ENCODE measurements around the gene NEUROG1. TPM values are rescaled to one million over a fixed set of nuclear protein-coding genes. Genes with fewer than 3 reads are reported as not detected.
"Not testable (repeated sequence)": the region's sequence is repeated elsewhere in the genome, so short reads cannot be mapped to it uniquely, and the experiment has no call there.

Gene NEUROG1
- polyA plus RNA-seq, 1 donor from 2014 or later, result not detected

GRCh38 chr5:135533334-135533733 is 2.4 kb downstream of the NEUROG1 start:
- Histone ChIP-seq H3K36me3 (ENCODE audit: insufficient read depth, low read length) (no peaks in the 10 kb centered on the region), H2AFZ (ENCODE audit: low read depth, low read length) (no peak overlapping the region), H3K9ac (ENCODE audit: low read length) (no peak overlapping the region), H3K79me2 (replicated peaks; ENCODE audit: insufficient read depth, low read length) (no peaks in the 10 kb centered on the region), H3K27me3 (ENCODE audit: insufficient read depth, low read depth, low read length) (peaks cover 75% of the 10 kb centered on the region), H3K27ac (ENCODE audit: low read length) (no peak overlapping the region), H3K9me3 (ENCODE audit: low read length) (no peaks in the 10 kb centered on the region), H3K4me2 (ENCODE audit: low read length) (no peak overlapping the region), H3K9me2 (ENCODE audit: insufficient read depth, low read length) (no peaks in the 10 kb centered on the region), H4K20me1 (ENCODE audit: insufficient read depth) (no peaks in the 10 kb centered on the region), H3F3A (ENCODE audit: insufficient read depth, low read length, poor library complexity, severe bottlenecking) (peaks cover 5% of the 10 kb centered on the region), H3K4me3 (ENCODE audit: low read length) (no peak overlapping the region)
- TF ChIP-seq RAD21 (conservative IDR thresholded peaks at IDR 0.05) (no peak), POLR2AphosphoS5 (IDR thresholded peaks at IDR 0.05) (no peak), SMC3 (conservative IDR thresholded peaks at IDR 0.05; ENCODE audit: poor library complexity) (no peak)

DNA sequence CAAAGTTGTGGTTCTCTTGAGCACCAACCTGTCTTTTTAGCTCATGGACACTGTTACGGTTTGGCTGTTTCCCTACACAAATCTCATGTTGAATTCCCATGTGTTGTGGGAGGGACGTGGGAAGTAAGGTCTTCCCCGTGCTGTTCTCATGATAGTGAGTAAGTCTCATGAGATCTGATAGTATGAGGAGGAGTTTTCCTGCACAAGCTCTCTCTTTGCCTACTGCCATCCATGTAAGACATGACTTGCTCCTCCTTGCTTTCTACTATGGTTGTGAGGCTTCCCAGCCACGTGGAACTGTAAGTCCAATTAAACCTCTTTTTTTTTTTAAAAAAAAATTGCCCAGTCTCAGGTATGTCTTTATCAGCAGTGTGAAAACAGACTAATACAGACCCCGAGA is 6.2 kb downstream of the NEUROG1 start:
- H3K4me2 ChIP-seq (ENCODE audit: low read length); H2AFZ ChIP-seq (ENCODE audit: low read depth, low read length); H3K4me3 ChIP-seq (ENCODE audit: low read length); H3K36me3 ChIP-seq (ENCODE audit: insufficient read depth, low read length); H3K27ac ChIP-seq (ENCODE audit: low read length); H3K9me2 ChIP-seq (ENCODE audit: insufficient read depth, low read length); H3K9ac ChIP-seq (ENCODE audit: low read length); H3K79me2 ChIP-seq (replicated peaks; ENCODE audit: insufficient read depth, low read length); H3F3A ChIP-seq (ENCODE audit: insufficient read depth, low read length, poor library complexity, severe bottlenecking); H3K9me3 ChIP-seq (ENCODE audit: low read length); H4K20me1 ChIP-seq (ENCODE audit: insufficient read depth): not testable (repeated sequence)
- peaks cover 52% of the 10 kb centered on the region for H3K27me3 ChIP-seq (ENCODE audit: insufficient read depth, low read depth, low read length)

DNA sequence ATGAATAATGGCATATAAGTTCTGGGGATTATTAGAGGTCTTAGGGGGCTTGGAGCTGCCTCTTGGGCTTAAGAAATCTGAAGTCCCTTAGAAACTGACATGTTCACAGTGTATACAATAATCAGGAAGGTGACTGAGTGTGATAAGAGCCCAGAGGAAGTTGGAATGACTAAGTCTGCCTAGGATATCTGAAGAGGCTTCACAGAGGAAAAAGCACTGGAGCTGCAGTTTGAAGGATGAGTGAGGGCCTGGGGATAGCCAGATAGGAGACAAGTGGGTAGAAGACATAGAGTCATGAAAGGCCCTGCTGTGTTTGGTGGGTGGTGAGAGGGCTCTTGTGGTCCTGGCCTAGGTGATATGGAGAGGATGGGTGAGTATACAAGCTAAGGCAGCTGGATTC is 8.8 kb downstream of the NEUROG1 start:
- H3K9ac ChIP-seq (ENCODE audit: low read length), result no peak overlapping the region

More for the DNA sequence above, 8.8 kb downstream of the NEUROG1 start:
- Histone ChIP-seq H3K27me3 (ENCODE audit: insufficient read depth, low read depth, low read length) (peaks cover 30% of the 10 kb centered on the region), H3K4me2 (ENCODE audit: low read length) (no peak overlapping the region), H4K20me1 (ENCODE audit: insufficient read depth) (no peaks in the 10 kb centered on the region), H3K4me3 (ENCODE audit: low read length) (no peak overlapping the region), H3K79me2 (replicated peaks; ENCODE audit: insufficient read depth, low read length) (no peaks in the 10 kb centered on the region), H3K9me2 (ENCODE audit: insufficient read depth, low read length) (no peaks in the 10 kb centered on the region), H3K36me3 (ENCODE audit: insufficient read depth, low read length) (no peaks in the 10 kb centered on the region), H2AFZ (ENCODE audit: low read depth, low read length) (no peak overlapping the region), H3F3A (ENCODE audit: insufficient read depth, low read length, poor library complexity, severe bottlenecking) (no peaks in the 10 kb centered on the region), H3K9me3 (ENCODE audit: low read length) (no peaks in the 10 kb centered on the region), H3K27ac (ENCODE audit: low read length) (no peak overlapping the region)
- TF ChIP-seq TAF1 (IDR thresholded peaks at IDR 0.05; ENCODE audit: low read depth), result no peak
- TF ChIP-seq, protein P1, sequence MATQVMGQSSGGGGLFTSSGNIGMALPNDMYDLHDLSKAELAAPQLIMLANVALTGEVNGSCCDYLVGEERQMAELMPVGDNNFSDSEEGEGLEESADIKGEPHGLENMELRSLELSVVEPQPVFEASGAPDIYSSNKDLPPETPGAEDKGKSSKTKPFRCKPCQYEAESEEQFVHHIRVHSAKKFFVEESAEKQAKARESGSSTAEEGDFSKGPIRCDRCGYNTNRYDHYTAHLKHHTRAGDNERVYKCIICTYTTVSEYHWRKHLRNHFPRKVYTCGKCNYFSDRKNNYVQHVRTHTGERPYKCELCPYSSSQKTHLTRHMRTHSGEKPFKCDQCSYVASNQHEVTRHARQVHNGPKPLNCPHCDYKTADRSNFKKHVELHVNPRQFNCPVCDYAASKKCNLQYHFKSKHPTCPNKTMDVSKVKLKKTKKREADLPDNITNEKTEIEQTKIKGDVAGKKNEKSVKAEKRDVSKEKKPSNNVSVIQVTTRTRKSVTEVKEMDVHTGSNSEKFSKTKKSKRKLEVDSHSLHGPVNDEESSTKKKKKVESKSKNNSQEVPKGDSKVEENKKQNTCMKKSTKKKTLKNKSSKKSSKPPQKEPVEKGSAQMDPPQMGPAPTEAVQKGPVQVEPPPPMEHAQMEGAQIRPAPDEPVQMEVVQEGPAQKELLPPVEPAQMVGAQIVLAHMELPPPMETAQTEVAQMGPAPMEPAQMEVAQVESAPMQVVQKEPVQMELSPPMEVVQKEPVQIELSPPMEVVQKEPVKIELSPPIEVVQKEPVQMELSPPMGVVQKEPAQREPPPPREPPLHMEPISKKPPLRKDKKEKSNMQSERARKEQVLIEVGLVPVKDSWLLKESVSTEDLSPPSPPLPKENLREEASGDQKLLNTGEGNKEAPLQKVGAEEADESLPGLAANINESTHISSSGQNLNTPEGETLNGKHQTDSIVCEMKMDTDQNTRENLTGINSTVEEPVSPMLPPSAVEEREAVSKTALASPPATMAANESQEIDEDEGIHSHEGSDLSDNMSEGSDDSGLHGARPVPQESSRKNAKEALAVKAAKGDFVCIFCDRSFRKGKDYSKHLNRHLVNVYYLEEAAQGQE (IDR thresholded peaks at IDR 0.05; ENCODE audit: borderline replicate concordance), result no peak
- TF ChIP-seq, protein P2, sequence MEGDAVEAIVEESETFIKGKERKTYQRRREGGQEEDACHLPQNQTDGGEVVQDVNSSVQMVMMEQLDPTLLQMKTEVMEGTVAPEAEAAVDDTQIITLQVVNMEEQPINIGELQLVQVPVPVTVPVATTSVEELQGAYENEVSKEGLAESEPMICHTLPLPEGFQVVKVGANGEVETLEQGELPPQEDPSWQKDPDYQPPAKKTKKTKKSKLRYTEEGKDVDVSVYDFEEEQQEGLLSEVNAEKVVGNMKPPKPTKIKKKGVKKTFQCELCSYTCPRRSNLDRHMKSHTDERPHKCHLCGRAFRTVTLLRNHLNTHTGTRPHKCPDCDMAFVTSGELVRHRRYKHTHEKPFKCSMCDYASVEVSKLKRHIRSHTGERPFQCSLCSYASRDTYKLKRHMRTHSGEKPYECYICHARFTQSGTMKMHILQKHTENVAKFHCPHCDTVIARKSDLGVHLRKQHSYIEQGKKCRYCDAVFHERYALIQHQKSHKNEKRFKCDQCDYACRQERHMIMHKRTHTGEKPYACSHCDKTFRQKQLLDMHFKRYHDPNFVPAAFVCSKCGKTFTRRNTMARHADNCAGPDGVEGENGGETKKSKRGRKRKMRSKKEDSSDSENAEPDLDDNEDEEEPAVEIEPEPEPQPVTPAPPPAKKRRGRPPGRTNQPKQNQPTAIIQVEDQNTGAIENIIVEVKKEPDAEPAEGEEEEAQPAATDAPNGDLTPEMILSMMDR (IDR thresholded peaks at IDR 0.05; ENCODE audit: poor library complexity, severe bottlenecking), result no peak
- no peak for TF ChIP-seq EP300 (conservative IDR thresholded peaks at IDR 0.05; ENCODE audit: poor library complexity, severe bottlenecking)
- no peak for TF ChIP-seq EZH2 (IDR thresholded peaks at IDR 0.05; ENCODE audit: borderline replicate concordance, insufficient read depth, low read length, poor library complexity, severe bottlenecking)
- TF ChIP-seq POLR2AphosphoS5 (IDR thresholded peaks at IDR 0.05), result no peak
- no peak for TF ChIP-seq RAD21 (conservative IDR thresholded peaks at IDR 0.05)
- TF ChIP-seq MXI1 (conservative IDR thresholded peaks at IDR 0.05; ENCODE audit: poor library complexity, severe bottlenecking), result no peak
- TF ChIP-seq SMC3 (conservative IDR thresholded peaks at IDR 0.05; ENCODE audit: poor library complexity), result no peak
